Liver (tissue), 9 donors: ENCODE data around the gene CCDC192. TPM values are rescaled to one million over a fixed set of nuclear protein-coding genes. Genes with fewer than 3 reads are reported as not detected.

Experiments
- DNase-seq: peaks from one replicate; pipeline ENCODE4 v3.0.0-alpha.2; 2017; ENCODE audit warnings: low spot score
- H3K27ac ChIP-seq, 2 donors: one replicate each; pipeline ENCODE4 v1.7.0; 2013; ENCODE audit warnings: inconsistent platforms in 2 of 2, low read length in 2 of 2, control low read depth in 1 of 2, low read depth in 1 of 2, mild to moderate bottlenecking in 1 of 2
- H3K27me3 ChIP-seq, 4 donors: one replicate each; pipeline versions ENCODE4 v1.6.1 to v1.7.0; 2013; ENCODE audit warnings: low read length in 3 of 4, inconsistent platforms in 1 of 4, mild to moderate bottlenecking in 1 of 4, moderate library complexity in 1 of 4; ENCODE audit not compliant: control insufficient read depth in 4 of 4, insufficient read depth in 4 of 4
- H3K36me3 ChIP-seq, 4 donors: one replicate each; pipeline versions ENCODE4 v1.6.1 to v1.7.0; 2013; ENCODE audit warnings: low read length in 3 of 4, mild to moderate bottlenecking in 3 of 4, low read depth in 1 of 4, moderate library complexity in 1 of 4; ENCODE audit not compliant: control insufficient read depth in 4 of 4, insufficient read depth in 3 of 4
- H3K4me1 ChIP-seq, 4 donors: one replicate each; pipeline versions ENCODE4 v1.6.1 to v1.7.0; 2013; ENCODE audit warnings: low read length in 3 of 4, mild to moderate bottlenecking in 3 of 4, moderate library complexity in 1 of 4; ENCODE audit not compliant: control insufficient read depth in 4 of 4, insufficient read depth in 4 of 4
- H3K4me3 ChIP-seq, 3 donors: one replicate each; pipeline versions ENCODE4 v1.6.1 to v1.7.0; 2013; ENCODE audit warnings: low read length in 3 of 3, control low read depth in 1 of 3, low read depth in 1 of 3, mild to moderate bottlenecking in 1 of 3
- H3K9ac ChIP-seq, 2 donors: one replicate each; pipeline ENCODE4 v1.7.0; 2013; ENCODE audit warnings: low read length in 2 of 2, mild to moderate bottlenecking in 2 of 2, moderate library complexity in 2 of 2, control low read depth in 1 of 2, low read depth in 1 of 2
- H3K9me3 ChIP-seq, 4 donors: one replicate each; pipeline versions ENCODE4 v1.6.1 to v1.7.0; 2013; ENCODE audit warnings: low read length in 3 of 4; ENCODE audit not compliant: control insufficient read depth in 4 of 4
- CTCF ChIP-seq: fragments of 150-350 bp; IDR thresholded peaks from 2 replicates; pipeline ENCODE4 v1.5.1; 2017; ENCODE audit warnings: improper control_type of control experiment, low read depth, low read length; ENCODE audit not compliant: missing input control
- FOXA1 ChIP-seq: IDR thresholded peaks from 2 replicates; pipeline ENCODE4 v1.6.1; 2016; ENCODE audit warnings: antibody characterized with exemption
- GABPA ChIP-seq, 2 donors: IDR thresholded peaks in 1 of 2; conservative IDR thresholded peaks in 1 of 2; 2 replicates each; pipeline ENCODE4 v1.6.1; 2016; ENCODE audit warnings: antibody characterized with exemption in 2 of 2, mild to moderate bottlenecking in 1 of 2, moderate library complexity in 1 of 2
- HNF4A ChIP-seq, 2 donors: conservative IDR thresholded peaks; 2 replicates each; pipeline ENCODE4 v1.6.1; 2016; ENCODE audit warnings: antibody characterized with exemption in 2 of 2, mild to moderate bottlenecking in 2 of 2
- NR2F2 ChIP-seq: IDR thresholded peaks from 2 replicates; pipeline ENCODE4 v1.6.1; 2016; ENCODE audit warnings: antibody characterized with exemption
- RAD21 ChIP-seq, 2 donors: IDR thresholded peaks; 2 replicates each; pipeline ENCODE4 v1.6.1; 2016; ENCODE audit warnings: antibody characterized with exemption in 2 of 2, mild to moderate bottlenecking in 2 of 2
- SP1 ChIP-seq: IDR thresholded peaks from 2 replicates; pipeline ENCODE4 v1.6.1; 2018; ENCODE audit warnings: antibody characterized with exemption, mild to moderate bottlenecking
- TAF1 ChIP-seq: conservative IDR thresholded peaks from 2 replicates; pipeline ENCODE4 v1.6.1; 2016; ENCODE audit warnings: antibody characterized with exemption, mild to moderate bottlenecking
- YY1 ChIP-seq: IDR thresholded peaks from 2 replicates; pipeline ENCODE4 v1.6.1; 2016; ENCODE audit warnings: antibody characterized with exemption, mild to moderate bottlenecking
- WGBS: extraction: QIAGEN DNeasy Blood & Tissue Kit; methylation state at CpG from one replicate; pipeline ENCODE4 v1.1.7; 2013; 5-methylcytosine and 5-hydroxymethylcytosine counted together
- polyA plus RNA-seq, 2 donors: library from polyadenylated mRNA; stranded (reverse) in 1 of 2; unstranded in 1 of 2; fragments of 200-250 nt in 1 of 2; fragments of >200 nt in 1 of 2; fragmentation: Nextera tagmentation in 1 of 2; extraction: Ambion mirVana in 1 of 2; gene quantifications; one replicate each; pipeline versions ENCODE4 v1.2.1 to v1.2.3, GENCODE V29; 2013 to 2015
- total RNA-seq, 2 donors: library from RNA; depleted of rRNA; stranded (reverse); fragments of >200 nt; gene quantifications; one replicate each; pipeline ENCODE4 v1.2.3, GENCODE V29; 2014
- TF ChIP-seq, protein P1 (sequence below): IDR thresholded peaks from 2 replicates; pipeline ENCODE4 v1.6.1; 2016; ENCODE audit warnings: antibody characterized with exemption
- TF ChIP-seq, protein P2 (sequence below): IDR thresholded peaks from 2 replicates; pipeline ENCODE4 v1.6.1; 2016; ENCODE audit warnings: antibody characterized with exemption
- donor health status: healthy.
- donor health status: healthy.
- donor health status: healthy.
- donor health status: healthy.
- donor health status: healthy.

CCDC192 gene
- total and polyA plus RNA-seq, 4 donors = not detected

DNA sequence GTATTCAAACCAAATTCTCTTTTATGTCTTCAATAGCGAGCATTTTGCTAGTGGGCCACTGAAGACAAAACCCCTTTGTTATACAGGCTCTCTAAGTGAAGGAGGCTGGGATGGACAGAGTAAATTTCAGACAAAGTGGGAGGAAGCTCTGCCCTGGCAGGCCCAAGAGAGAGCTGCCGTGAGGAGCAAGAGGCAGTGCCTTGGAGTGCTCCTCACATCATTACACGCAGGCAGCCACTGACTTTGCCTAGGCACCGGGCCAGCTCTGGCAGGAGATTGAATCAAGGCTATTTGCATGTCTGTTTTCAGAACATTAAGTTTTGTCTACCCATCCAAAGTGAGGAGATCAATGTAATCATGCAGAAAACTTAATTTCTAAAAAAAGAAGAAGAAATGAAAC lies 167.7 kb downstream of the CCDC192 start (continued):
- TF ChIP-seq SP1 = no peak
- no peak for TF ChIP-seq CTCF
- TF ChIP-seq YY1 = no peak
- TF ChIP-seq HNF4A (conservative IDR thresholded peaks at IDR 0.05) = no peak
- TF ChIP-seq FOXA1 = no peak
- no peak for TF ChIP-seq TAF1

DNA sequence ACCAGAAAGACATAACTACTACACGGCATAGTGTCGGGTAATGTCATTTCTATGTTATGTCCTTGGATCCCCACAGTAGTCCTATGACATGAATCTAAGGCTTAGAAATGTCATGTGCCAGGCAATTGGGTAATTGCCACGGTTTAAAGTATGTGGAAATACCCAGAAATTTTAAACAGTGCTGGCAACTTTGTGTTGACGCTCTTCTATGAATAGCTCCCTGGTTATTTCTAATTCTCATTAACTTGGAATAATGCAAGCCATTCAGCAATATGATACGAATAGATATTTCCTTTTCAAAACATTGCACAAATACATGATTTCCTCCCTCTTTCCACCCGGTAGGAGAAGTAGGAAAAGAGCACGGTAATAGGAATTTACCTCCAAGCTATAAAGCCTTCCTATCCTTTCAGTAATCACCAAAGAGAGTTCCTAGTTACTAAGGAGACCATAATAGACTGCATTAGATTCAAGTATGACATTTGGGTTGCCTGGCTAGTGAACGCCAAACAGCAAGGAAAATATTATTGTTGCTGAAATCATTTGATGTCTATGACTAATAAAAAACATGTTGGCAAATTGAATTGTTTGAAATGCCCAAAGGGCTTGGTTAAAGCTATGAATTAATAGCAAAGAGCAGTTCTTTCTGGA lies 168.4 kb downstream of the CCDC192 start:
- WGBS = 68% methylated on average over 8 of the region's 8 CpGs
- Histone ChIP-seq H3K4me1 (no peaks in the 10 kb centered on the region), H3K27me3 (peaks cover 0 to 2% (median 0%) of the 10 kb centered on the region in 4 donors), H3K4me3 (no peak overlapping the region), H3K9me3 (no peaks in the 10 kb centered on the region), H3K27ac (no peak overlapping the region), H3K36me3 (no peaks in the 10 kb centered on the region), H3K9ac (no peak overlapping the region)
- TF ChIP-seq CTCF (no peak), SP1 (no peak), NR2F2 (no peak), YY1 (no peak), RAD21 (IDR thresholded peaks at IDR 0.05) (no peak), GABPA (IDR thresholded peaks at IDR 0.05 in 1 of 2, conservative IDR thresholded peaks at IDR 0.05 in 1 of 2) (no peak), HNF4A (conservative IDR thresholded peaks at IDR 0.05) (no peak)
- TF ChIP-seq, protein P1, sequence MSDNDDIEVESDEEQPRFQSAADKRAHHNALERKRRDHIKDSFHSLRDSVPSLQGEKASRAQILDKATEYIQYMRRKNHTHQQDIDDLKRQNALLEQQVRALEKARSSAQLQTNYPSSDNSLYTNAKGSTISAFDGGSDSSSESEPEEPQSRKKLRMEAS = no peak
- no peak for DNase-seq

DNA sequence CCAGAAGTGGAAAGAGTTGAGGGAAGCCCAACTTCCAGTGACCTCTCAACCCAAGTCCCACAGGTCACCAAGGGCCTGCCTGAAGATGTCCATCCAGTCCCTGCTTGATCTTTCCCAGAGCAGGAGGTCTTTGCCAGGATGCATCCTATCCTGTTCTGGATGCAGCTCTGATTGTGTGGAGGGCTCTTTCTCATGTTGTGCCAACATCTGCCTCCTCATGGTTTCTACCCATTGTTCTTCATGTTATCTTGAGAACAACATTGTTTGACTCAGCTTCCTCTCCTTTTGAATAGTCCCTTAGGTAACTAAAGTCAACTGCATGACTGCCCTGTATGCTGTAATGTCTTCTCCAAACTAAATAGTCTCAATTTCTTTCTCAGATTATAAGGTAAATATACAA lies 169.3 kb downstream of the CCDC192 start:
- Histone ChIP-seq H3K27ac (no peak overlapping the region), H3K27me3 (peaks cover 0 to under 1% (median 0%) of the 10 kb centered on the region in 4 donors), H3K36me3 (no peaks in the 10 kb centered on the region), H3K4me1 (no peaks in the 10 kb centered on the region), H3K9me3 (no peaks in the 10 kb centered on the region), H3K9ac (no peak overlapping the region), H3K4me3 (no peak overlapping the region)
- no peak for DNase-seq
- TF ChIP-seq, protein P2, sequence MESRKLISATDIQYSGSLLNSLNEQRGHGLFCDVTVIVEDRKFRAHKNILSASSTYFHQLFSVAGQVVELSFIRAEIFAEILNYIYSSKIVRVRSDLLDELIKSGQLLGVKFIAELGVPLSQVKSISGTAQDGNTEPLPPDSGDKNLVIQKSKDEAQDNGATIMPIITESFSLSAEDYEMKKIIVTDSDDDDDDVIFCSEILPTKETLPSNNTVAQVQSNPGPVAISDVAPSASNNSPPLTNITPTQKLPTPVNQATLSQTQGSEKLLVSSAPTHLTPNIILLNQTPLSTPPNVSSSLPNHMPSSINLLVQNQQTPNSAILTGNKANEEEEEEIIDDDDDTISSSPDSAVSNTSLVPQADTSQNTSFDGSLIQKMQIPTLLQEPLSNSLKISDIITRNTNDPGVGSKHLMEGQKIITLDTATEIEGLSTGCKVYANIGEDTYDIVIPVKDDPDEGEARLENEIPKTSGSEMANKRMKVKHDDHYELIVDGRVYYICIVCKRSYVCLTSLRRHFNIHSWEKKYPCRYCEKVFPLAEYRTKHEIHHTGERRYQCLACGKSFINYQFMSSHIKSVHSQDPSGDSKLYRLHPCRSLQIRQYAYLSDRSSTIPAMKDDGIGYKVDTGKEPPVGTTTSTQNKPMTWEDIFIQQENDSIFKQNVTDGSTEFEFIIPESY = no peak
- no peak for TF ChIP-seq SP1
- no peak for TF ChIP-seq HNF4A (conservative IDR thresholded peaks at IDR 0.05)
- TF ChIP-seq CTCF = no peak
